Natural killer cell (primary cell): ENCODE results near the gene IFTAP. TPM values are rescaled to one million over a fixed set of nuclear protein-coding genes. Genes with fewer than 3 reads are reported as not detected.

Experiments used
- ATAC-seq, 3 donors: fragments of 150-1000 bp in 2 of 3; fragments of 200-7000 bp in 1 of 3; cut with Tn5 transposase; 1 replicate in 1 of 3; 2 replicates in 2 of 3; pipeline ENCODE4 v1.10.0; 2021; ENCODE audit warnings: mild to moderate bottlenecking in 2 of 3, moderate library complexity in 2 of 3
- DNase-seq, 2 donors: peaks; one replicate each; pipeline versions ENCODE4 v3.0.0 to v3.0.0-alpha.2; 2013 to 2021; ENCODE audit warnings: mixed read lengths in 1 of 2
- H3K27ac ChIP-seq: one replicate; pipeline ENCODE4 v1.5.1; 2013; ENCODE audit warnings: mild to moderate bottlenecking, low read length
- H3K27me3 ChIP-seq: one replicate; pipeline ENCODE4 v1.6.1; 2013; ENCODE audit warnings: low read length; ENCODE audit not compliant: control insufficient read depth, insufficient read depth
- H3K36me3 ChIP-seq: one replicate; pipeline ENCODE4 v1.6.1; 2013; ENCODE audit warnings: low read length; ENCODE audit not compliant: control insufficient read depth, insufficient read depth
- H3K4me1 ChIP-seq: one replicate; pipeline ENCODE4 v1.6.1; 2013; ENCODE audit warnings: low read length; ENCODE audit not compliant: control insufficient read depth, insufficient read depth
- H3K4me3 ChIP-seq: one replicate; pipeline ENCODE4 v1.5.1; 2013; ENCODE audit warnings: low read length
- H3K9me3 ChIP-seq: one replicate; pipeline ENCODE4 v1.6.1; 2013; ENCODE audit warnings: low read length; ENCODE audit not compliant: control insufficient read depth, insufficient read depth
- H3K27ac Mint-ChIP-seq, 2 donors: one replicate each; pipeline ENCODE4 v1.8.0; 2022; ENCODE audit warnings: mild to moderate bottlenecking in 2 of 2, mixed read lengths in 2 of 2, moderate library complexity in 1 of 2
- H3K27me3 Mint-ChIP-seq, 2 donors: one replicate each; pipeline ENCODE4 v1.8.0; 2022; ENCODE audit warnings: low read depth in 2 of 2, mixed read lengths in 2 of 2
- H3K36me3 Mint-ChIP-seq: one replicate; pipeline ENCODE4 v1.8.0; 2022; ENCODE audit warnings: mixed read lengths
- H3K4me1 Mint-ChIP-seq, 2 donors: one replicate each; pipeline ENCODE4 v1.8.0; 2022; ENCODE audit warnings: mixed read lengths in 2 of 2
- H3K4me3 Mint-ChIP-seq: one replicate; pipeline ENCODE4 v1.8.0; 2022; ENCODE audit warnings: mild to moderate bottlenecking, moderate library complexity, mixed read lengths
- H3K9me3 Mint-ChIP-seq, 2 donors: one replicate each; pipeline ENCODE4 v1.8.0; 2022; ENCODE audit warnings: mixed read lengths in 2 of 2
- CTCF ChIP-seq: fragments of 200-600 bp; IDR thresholded peaks from one replicate; pipeline ENCODE4 v1.8.0; 2022; ENCODE audit warnings: antibody characterized with exemption
- WGBS: methylation state at CpG from one replicate; pipeline ENCODE4 v1.1.7; 2013; ENCODE audit warnings: missing lambda C conversion rate; ENCODE audit not compliant: insufficient coverage; 5-methylcytosine and 5-hydroxymethylcytosine counted together
- intact Hi-C: fragments of 100-400 bp; cut with micrococcal nuclease; formaldehyde crosslinking; loops from one replicate; pipeline ENCODE4 v1.14.2; 2022
- total RNA-seq, 4 donors: library from RNA; stranded (reverse); fragments of 120-200 nt in 1 of 4; gene quantifications; one replicate each; pipeline versions ENCODE4 v1.2.3 to v1.2.4, GENCODE V29; 2013 to 2022

IFTAP gene
- total RNA-seq, 3 donors from 2014 or later (not counting 1 experiment from before 2014, with no cell fraction given), result 0.94 to 1.9 (median 1.8) TPM

- H3K27ac Mint-ChIP-seq, result no peak overlapping the region
- H3K9me3 ChIP-seq, result no peaks in the 10 kb centered on the region
- H3K9me3 Mint-ChIP-seq, result no peaks in the 10 kb centered on the region
- H3K36me3 Mint-ChIP-seq, result no peaks in the 10 kb centered on the region
- no peaks in the 10 kb centered on the region for H3K27me3 ChIP-seq
- H3K27ac ChIP-seq, result no peak overlapping the region
- 90% methylated on average over 6 of the region's 6 CpGs for WGBS
- no peaks in the 10 kb centered on the region for H3K4me1 Mint-ChIP-seq
- no peak overlapping the region for H3K4me3 ChIP-seq
- no peak for TF ChIP-seq CTCF
- H3K4me3 Mint-ChIP-seq, result no peak overlapping the region
- DNase-seq, result no peak
- no peaks in the 10 kb centered on the region for H3K4me1 ChIP-seq
- ATAC-seq, result no peak
- intact Hi-C loops, result no loop called here
- peaks cover 0 to 29% of the 10 kb centered on the region in 2 donors for H3K27me3 Mint-ChIP-seq
- no peaks in the 10 kb centered on the region for H3K36me3 ChIP-seq
Measured at GRCh38 chr11:36696550-36696949, 102.2 kb downstream of the IFTAP start.

- TF ChIP-seq CTCF, result no peak
- Histone ChIP-seq H3K9me3 (no peaks in the 10 kb centered on the region), H3K4me3 (no peak overlapping the region), H3K27me3 (no peaks in the 10 kb centered on the region), H3K36me3 (no peaks in the 10 kb centered on the region), H3K27ac (no peak overlapping the region), H3K4me1 (no peaks in the 10 kb centered on the region)
- Mint-ChIP-seq H3K4me1 (no peaks in the 10 kb centered on the region), H3K9me3 (no peaks in the 10 kb centered on the region), H3K4me3 (no peak overlapping the region), H3K27me3 (peaks cover 3 to 41% of the 10 kb centered on the region in 2 donors), H3K27ac (no peak overlapping the region), H3K36me3 (no peaks in the 10 kb centered on the region)
- DNase-seq (no peak), ATAC-seq (no peak)
- intact Hi-C loops, result no loop called here
- WGBS, result 70% methylated on average over 4 of the region's 6 CpGs
Measured at GRCh38 chr11:36699271-36699670, 105.0 kb downstream of the IFTAP start.

- no peak overlapping the region for H3K27ac ChIP-seq
- intact Hi-C loops, result no loop called here
- Mint-ChIP-seq H3K4me1 (no peaks in the 10 kb centered on the region), H3K9me3 (no peaks in the 10 kb centered on the region), H3K27me3 (peaks cover 3 to 41% of the 10 kb centered on the region in 2 donors), H3K27ac (no peak overlapping the region), H3K4me3 (no peak overlapping the region), H3K36me3 (no peaks in the 10 kb centered on the region)
- ATAC-seq, result no peak
- TF ChIP-seq CTCF, result no peak
- no peaks in the 10 kb centered on the region for H3K36me3 ChIP-seq
- no peaks in the 10 kb centered on the region for H3K9me3 ChIP-seq
- WGBS, result 82% methylated on average over 1 of the region's 1 CpG
- H3K4me3 ChIP-seq, result no peak overlapping the region
- H3K4me1 ChIP-seq, result no peaks in the 10 kb centered on the region
- DNase-seq, result no peak
- no peaks in the 10 kb centered on the region for H3K27me3 ChIP-seq
Measured at GRCh38 chr11:36700246-36700645, 105.9 kb downstream of the IFTAP start.

- DNase-seq (peak in 1 of 2 donors; percentile 51), ATAC-seq (no peak)
- Histone ChIP-seq H3K4me1 (no peaks in the 10 kb centered on the region), H3K4me3 (no peak overlapping the region), H3K27me3 (peaks cover 3% of the 10 kb centered on the region), H3K36me3 (no peaks in the 10 kb centered on the region), H3K9me3 (no peaks in the 10 kb centered on the region), H3K27ac (no peak overlapping the region)
- intact Hi-C loops, result no loop called here
- peaks cover 3 to 41% of the 10 kb centered on the region in 2 donors for H3K27me3 Mint-ChIP-seq
- TF ChIP-seq CTCF, result peak; percentile 34
- 57% methylated on average over 5 of the region's 5 CpGs for WGBS
- no peaks in the 10 kb centered on the region for H3K4me1 Mint-ChIP-seq
- no peak overlapping the region for H3K4me3 Mint-ChIP-seq
- H3K9me3 Mint-ChIP-seq, result no peaks in the 10 kb centered on the region
- no peak overlapping the region for H3K27ac Mint-ChIP-seq
- no peaks in the 10 kb centered on the region for H3K36me3 Mint-ChIP-seq
Measured at GRCh38 chr11:36702330-36703054, 108.2 kb downstream of the IFTAP start.
